H54 (cell line): ENCODE measurements around the gene TMEM14A.

Experiments used
- DNase-seq: peaks from one replicate; pipeline ENCODE4 v3.0.0; 2011; ENCODE audit warnings: low spot score, mixed read lengths; ENCODE audit not compliant: insufficient read length
- FAIRE-seq: peaks from 3 replicates; lab custom pipeline; 2011; peaks lifted over from hg19 to GRCh38; lab: Jason Lieb, UNC
- POLR2A ChIP-seq: IDR thresholded peaks from 2 replicates; pipeline ENCODE4 v1.6.1; 2011; ENCODE audit warnings: low read depth, mild to moderate bottlenecking, low read length

The TMEM14A gene

GRCh38 chr6:52670502-52671409, at the start of gene TMEM14A:
TSS of gene TMEM14A (plus strand) at chr6:52671113. CDS start at chr6:52677103, 5,990 bp downstream.
- FAIRE-seq (peak; percentile 75), DNase-seq (peak; percentile 99)
- peak; percentile 81 for TF ChIP-seq POLR2A

DNA sequence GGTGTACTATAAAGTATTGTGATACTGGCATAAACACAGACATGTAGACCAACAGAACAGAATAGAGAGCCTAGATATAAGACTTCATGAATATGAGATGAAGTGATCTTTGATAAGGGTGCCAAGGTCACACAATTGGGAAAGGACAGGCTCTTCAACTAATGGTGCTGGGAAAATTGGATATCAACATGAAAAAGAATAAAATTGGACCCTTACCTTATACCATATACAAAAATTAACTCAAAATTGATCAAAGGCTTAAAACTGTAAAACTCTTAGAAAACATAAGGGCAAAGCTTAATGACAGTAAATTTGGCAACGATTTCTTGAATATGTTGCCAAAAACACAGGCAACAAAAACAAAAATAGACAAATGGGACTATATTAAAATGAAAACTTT, 49.3 kb upstream of the TMEM14A start:
- no peak for DNase-seq
- no peak for FAIRE-seq
- no peak for TF ChIP-seq POLR2A

DNA sequence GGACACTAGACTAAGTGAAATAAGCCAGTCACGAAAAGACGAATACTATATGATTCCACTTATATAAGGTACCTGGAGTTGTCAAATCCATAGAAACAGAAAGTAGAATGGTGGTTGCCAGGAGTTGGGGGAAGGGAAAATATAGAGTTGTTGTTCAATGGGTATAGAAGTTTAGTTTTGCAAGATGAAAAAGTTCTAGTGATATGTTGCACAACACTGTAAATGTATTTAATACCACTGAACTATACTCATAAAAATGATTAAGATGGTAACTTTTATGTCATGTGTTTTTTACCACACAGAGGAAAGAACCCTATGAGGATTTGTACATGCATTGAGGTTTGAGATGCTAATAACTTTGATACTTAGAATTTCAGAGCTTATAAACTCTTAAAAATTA, 48.1 kb upstream of the TMEM14A start:
- peak; percentile 58 for FAIRE-seq
- TF ChIP-seq POLR2A = no peak
- no peak for DNase-seq

DNA sequence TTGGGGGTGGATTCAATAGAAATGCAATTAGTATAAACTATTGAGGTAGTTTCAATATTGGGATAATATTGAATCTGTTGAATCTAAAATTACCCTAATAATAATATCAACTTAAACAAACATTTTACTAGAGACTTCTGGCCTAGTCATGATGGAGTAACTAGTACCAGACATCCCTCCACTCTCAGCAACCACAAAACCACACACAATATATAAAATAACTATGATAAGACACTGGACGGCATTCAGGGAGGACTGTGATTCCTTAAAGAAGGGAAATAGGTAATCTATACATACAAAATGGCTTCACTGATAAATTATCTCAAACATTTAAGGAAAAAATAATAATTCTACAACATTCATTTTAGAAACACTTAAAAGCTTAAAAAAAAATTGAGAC, 38.9 kb upstream of the TMEM14A start:
- FAIRE-seq (no peak), DNase-seq (no peak)
- TF ChIP-seq POLR2A = no peak

- FAIRE-seq = peak; percentile 92
- no peak for TF ChIP-seq POLR2A
- DNase-seq = no peak
Observed at GRCh38 chr6:52634211-52634610, 36.7 kb upstream of the TMEM14A start.

DNA sequence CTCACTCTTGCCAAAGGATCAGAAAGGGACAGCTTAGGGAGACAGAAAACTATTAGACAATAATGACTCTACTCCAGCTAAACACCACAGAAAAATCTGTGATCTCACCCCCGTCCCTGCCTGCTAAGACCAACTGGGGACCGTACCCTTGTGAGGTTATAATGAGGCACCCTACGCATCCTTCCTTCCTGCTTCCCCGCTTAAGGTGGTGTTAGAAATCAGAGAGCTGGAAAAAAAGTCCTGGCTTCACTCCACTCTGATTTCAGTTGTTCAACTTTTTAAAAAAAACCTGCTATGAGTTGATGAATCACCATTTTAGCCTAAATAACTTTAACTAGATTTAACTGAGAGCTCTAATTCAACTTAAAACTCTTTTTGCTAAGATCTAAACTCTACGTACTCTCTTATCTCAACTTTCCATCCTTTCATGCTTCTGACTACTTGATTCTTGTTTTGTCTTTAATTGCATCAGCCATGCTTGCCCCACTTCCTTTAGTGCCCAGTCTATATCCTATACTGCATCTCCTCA, 35.8 kb upstream of the TMEM14A start:
- FAIRE-seq (no peak), DNase-seq (no peak)
- no peak for TF ChIP-seq POLR2A

- DNase-seq (no peak), FAIRE-seq (no peak)
- no peak for TF ChIP-seq POLR2A
Observed at GRCh38 chr6:52636830-52637229, 34.1 kb upstream of the TMEM14A start.

DNA sequence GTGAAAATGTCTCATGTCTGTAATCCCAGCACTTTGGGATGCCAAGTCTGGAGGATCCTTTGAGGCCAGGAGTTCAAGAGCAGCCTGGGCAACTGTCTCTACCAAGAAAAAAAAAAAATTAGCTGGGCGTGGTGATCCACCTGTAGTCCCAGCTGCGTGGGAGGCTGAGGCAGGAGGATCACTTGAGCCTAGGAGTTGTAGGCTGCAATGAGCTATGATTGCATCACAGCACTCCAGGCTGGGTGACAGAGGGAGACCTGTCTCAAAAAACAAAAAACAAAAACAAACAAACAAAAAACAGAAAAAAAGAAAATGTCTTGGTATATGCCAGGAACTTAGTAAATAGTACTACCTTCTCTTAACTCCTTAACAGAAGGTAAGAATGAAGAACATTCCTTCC, 31.4 kb upstream of the TMEM14A start:
- no peak for DNase-seq
- FAIRE-seq = no peak
- TF ChIP-seq POLR2A = no peak

DNA sequence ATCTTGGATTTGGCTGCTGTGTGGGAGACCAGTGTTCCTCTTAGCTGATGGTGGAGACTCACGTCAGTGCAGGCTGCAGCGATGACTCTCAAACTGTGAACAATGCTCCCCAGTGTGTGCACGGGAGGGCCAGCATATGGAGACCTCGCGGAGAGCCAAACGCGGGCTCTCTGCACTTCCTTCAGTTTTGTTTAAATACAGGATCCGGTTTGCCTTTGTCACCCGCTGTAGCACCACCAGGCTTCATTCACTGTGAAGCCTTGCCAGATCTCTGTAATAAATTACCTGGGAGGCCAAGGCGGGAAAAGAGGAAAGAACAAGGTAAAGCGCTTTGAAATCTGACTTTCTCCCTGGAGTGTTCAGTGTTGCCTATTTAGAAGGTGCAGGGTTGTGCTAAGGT, 30.7 kb upstream of the TMEM14A start:
- DNase-seq (no peak), FAIRE-seq (no peak)
- no peak for TF ChIP-seq POLR2A

- no peak for DNase-seq
- no peak for FAIRE-seq
- TF ChIP-seq POLR2A = no peak
Observed at GRCh38 chr6:52640916-52641315, 30.0 kb upstream of the TMEM14A start.

DNA sequence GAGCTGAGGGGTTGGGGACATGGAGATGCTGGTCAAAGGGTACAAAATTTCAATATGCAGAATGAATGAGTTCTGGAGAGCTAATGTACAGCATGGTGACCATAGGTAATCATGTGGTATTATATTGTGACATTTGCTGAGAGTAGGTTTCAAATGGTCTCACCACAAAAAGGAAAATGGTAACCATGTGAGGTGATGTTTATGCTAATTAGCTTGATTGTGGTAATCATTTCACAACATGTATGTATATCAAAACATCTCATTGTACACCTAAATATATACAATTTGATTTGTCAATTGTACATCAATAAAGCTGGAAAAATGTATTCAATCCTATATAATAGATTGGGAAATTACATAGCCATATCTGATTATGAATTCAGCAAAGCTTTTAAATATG, 29.5 kb upstream of the TMEM14A start:
- DNase-seq (no peak), FAIRE-seq (no peak)
- no peak for TF ChIP-seq POLR2A

- no peak for TF ChIP-seq POLR2A
- FAIRE-seq = no peak
- DNase-seq = no peak
Observed at GRCh38 chr6:52641826-52642225, 29.1 kb upstream of the TMEM14A start.

- no peak for TF ChIP-seq POLR2A
- DNase-seq (no peak), FAIRE-seq (no peak)
Observed at GRCh38 chr6:52642368-52642767, 28.5 kb upstream of the TMEM14A start.

DNA sequence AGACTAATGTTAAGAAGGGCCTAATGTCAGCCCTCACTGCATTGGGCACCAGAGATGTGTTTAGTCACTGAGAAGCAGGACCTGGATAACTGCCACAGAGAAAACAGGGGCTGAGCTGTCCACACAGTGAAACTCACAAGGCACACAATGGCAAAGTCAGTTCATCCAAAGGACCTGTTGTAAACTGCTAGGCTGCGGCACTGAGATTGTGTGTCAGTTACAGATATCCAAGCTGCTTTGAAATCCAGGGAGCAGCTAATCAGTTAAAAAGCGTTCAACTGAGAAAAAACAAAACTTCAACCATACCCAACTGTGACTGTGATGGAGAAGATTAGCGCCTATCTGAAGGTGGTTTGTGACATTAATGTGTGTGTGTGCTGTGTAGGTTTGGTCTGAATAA, 27.8 kb upstream of the TMEM14A start:
- DNase-seq (no peak), FAIRE-seq (no peak)
- no peak for TF ChIP-seq POLR2A

- DNase-seq = no peak
- no peak for FAIRE-seq
- no peak for TF ChIP-seq POLR2A
Observed at GRCh38 chr6:52644253-52644652, 26.7 kb upstream of the TMEM14A start.
